ENCODE results near the gene BCR. TPM values are rescaled to one million over a fixed set of nuclear protein-coding genes. Genes with fewer than 3 reads are reported as not detected.

Gene BCR
- total and polyA plus RNA-seq, 2 donors from 2014 or later, result 45.0 to 97.7 TPM

- Histone ChIP-seq H3K27ac (ENCODE audit: low read depth in 2 of 2, low read length in 2 of 2) (no peak overlapping the region), H3K36me3 (ENCODE audit: control insufficient read depth in 2 of 3, insufficient read depth in 3 of 3, low read length in 3 of 3) (peaks cover 6 to 53% (median 28%) of the 10 kb centered on the region in 3 donors), H3K4me3 (ENCODE audit: low read length in 3 of 3) (no peak overlapping the region), H3K4me1 (ENCODE audit: control insufficient read depth in 2 of 3, insufficient read depth in 2 of 3, low read depth in 1 of 3, low read length in 3 of 3) (peaks cover 3 to 39% (median 33%) of the 10 kb centered on the region in 3 donors), H3K9me3 (ENCODE audit: control insufficient read depth in 2 of 3, insufficient read depth in 1 of 3, low read length in 3 of 3) (no peaks in the 10 kb centered on the region), H3K27me3 (ENCODE audit: control insufficient read depth, insufficient read depth, low read length) (no peaks in the 10 kb centered on the region), H3K9ac (ENCODE audit: low read length in 3 of 3) (no peak overlapping the region)
- DNase-seq (no peak), FAIRE-seq (no peak)
- intact Hi-C loops (cut with DNase I), result no loop called here
- no peak for TF ChIP-seq CTCF (IDR thresholded peaks at IDR 0.05; ENCODE audit: borderline replicate concordance, extremely low read depth, insufficient read depth)
These were observed 91.2 kb downstream of the BCR start for GRCh38 chr22:23271597-23271908.

GRCh38 chr22:23272371-23272770 lies 92.1 kb downstream of the BCR start:
- Histone ChIP-seq H3K4me3 (ENCODE audit: low read length in 3 of 3) (no peak overlapping the region), H3K4me1 (ENCODE audit: control insufficient read depth in 2 of 3, insufficient read depth in 2 of 3, low read depth in 1 of 3, low read length in 3 of 3) (peaks cover 3 to 33% (median 28%) of the 10 kb centered on the region in 3 donors), H3K9ac (ENCODE audit: low read length in 3 of 3) (no peak overlapping the region), H3K9me3 (ENCODE audit: control insufficient read depth in 2 of 3, insufficient read depth in 1 of 3, low read length in 3 of 3) (no peaks in the 10 kb centered on the region), H3K27me3 (ENCODE audit: control insufficient read depth, insufficient read depth, low read length) (no peaks in the 10 kb centered on the region), H3K27ac (ENCODE audit: low read depth in 2 of 2, low read length in 2 of 2) (no peak overlapping the region), H3K36me3 (ENCODE audit: control insufficient read depth in 2 of 3, insufficient read depth in 3 of 3, low read length in 3 of 3) (peaks cover 6 to 49% (median 31%) of the 10 kb centered on the region in 3 donors)
- no peak for FAIRE-seq
- intact Hi-C loops (cut with DNase I), result no loop called here
- no peak for TF ChIP-seq CTCF (IDR thresholded peaks at IDR 0.05; ENCODE audit: borderline replicate concordance, extremely low read depth, insufficient read depth)
- peak in 1 of 5 donors; percentile 60 for DNase-seq

GRCh38 chr22:23272834-23273233 lies 92.5 kb downstream of the BCR start:
- DNase-seq, result peak in 1 of 5 donors; percentile 59
- peaks cover 3 to 28% (median 28%) of the 10 kb centered on the region in 3 donors for H3K4me1 ChIP-seq (ENCODE audit: control insufficient read depth in 2 of 3, insufficient read depth in 2 of 3, low read depth in 1 of 3, low read length in 3 of 3)
- H3K9me3 ChIP-seq (ENCODE audit: control insufficient read depth in 2 of 3, insufficient read depth in 1 of 3, low read length in 3 of 3), result no peaks in the 10 kb centered on the region
- no peak overlapping the region for H3K9ac ChIP-seq (ENCODE audit: low read length in 3 of 3)
- no peak overlapping the region for H3K27ac ChIP-seq (ENCODE audit: low read depth in 2 of 2, low read length in 2 of 2)
- intact Hi-C loops (cut with DNase I), result no loop called here
- peaks cover 6 to 53% (median 33%) of the 10 kb centered on the region in 3 donors for H3K36me3 ChIP-seq (ENCODE audit: control insufficient read depth in 2 of 3, insufficient read depth in 3 of 3, low read length in 3 of 3)
- H3K4me3 ChIP-seq (ENCODE audit: low read length in 3 of 3), result no peak overlapping the region
- no peaks in the 10 kb centered on the region for H3K27me3 ChIP-seq (ENCODE audit: control insufficient read depth, insufficient read depth, low read length)
- no peak for TF ChIP-seq CTCF (IDR thresholded peaks at IDR 0.05; ENCODE audit: borderline replicate concordance, extremely low read depth, insufficient read depth)
- FAIRE-seq, result no peak
